DMS 273 (cell line): ENCODE results near the gene DCLRE1A.

Source experiments
- DNase-seq: peaks from one replicate; lab custom pipeline; 2025; ENCODE audit not compliant: unreplicated experiment; lab: John Stamatoyannopoulos, UW

Gene DCLRE1A

GRCh38 chr10:113801569-113801968 is 52.3 kb downstream of the DCLRE1A start:
- DNase-seq: no peak

- DNase-seq: no peak
These were observed 62.2 kb downstream of the DCLRE1A start for GRCh38 chr10:113791691-113792090.

- peak; percentile 80 for DNase-seq
These were observed 65.2 kb downstream of the DCLRE1A start for GRCh38 chr10:113788604-113789083.
